HG03469 (cell line): Measurements from ENCODE around the gene ACR.
"Not testable (repeated sequence)": the region's sequence is repeated elsewhere in the genome, so short reads cannot be mapped to it uniquely, and the experiment has no call there.

ENCODE experiments used
- ATAC-seq: cut with Tn5 transposase; IDR thresholded peaks from one replicate; pipeline ENCODE4 v1.9.1; 2021; ENCODE audit warnings: mild to moderate bottlenecking, moderate library complexity, moderate number of reproducible peaks; ENCODE audit not compliant: unreplicated experiment

ACR gene

GRCh38 chr22:50730941-50731661, 6.9 kb upstream of the ACR start:
- no peak for ATAC-seq

- ATAC-seq = no peak
Observed at GRCh38 chr22:50731811-50732624, 6.0 kb upstream of the ACR start.

DNA sequence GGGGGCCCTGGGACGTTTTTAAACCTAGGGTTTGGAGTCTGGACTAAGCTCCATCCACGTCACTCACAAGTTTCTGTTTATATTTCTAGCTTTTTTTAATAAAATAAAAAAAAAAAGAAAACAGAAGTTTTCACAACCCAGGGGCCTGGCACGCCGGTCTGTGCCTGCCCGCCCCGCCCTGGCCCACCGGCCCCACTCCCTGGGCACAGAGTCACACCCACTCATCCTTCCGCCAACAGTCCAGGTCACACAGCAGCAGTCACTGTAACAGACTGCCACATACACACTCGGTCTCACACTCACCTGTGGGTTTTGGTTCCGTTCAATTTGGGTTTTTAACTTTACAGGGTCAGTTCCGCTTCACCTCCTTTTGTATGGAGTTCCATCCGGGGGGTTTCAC, 5.3 kb upstream of the ACR start:
- no peak for ATAC-seq

GRCh38 chr22:50733521-50734342, 4.3 kb upstream of the ACR start:
- ATAC-seq = no peak

- no peak for ATAC-seq
Observed at GRCh38 chr22:50734343-50734771, 3.6 kb upstream of the ACR start.

- no peak for ATAC-seq
Observed at GRCh38 chr22:50734986-50735738, 2.8 kb upstream of the ACR start.

DNA sequence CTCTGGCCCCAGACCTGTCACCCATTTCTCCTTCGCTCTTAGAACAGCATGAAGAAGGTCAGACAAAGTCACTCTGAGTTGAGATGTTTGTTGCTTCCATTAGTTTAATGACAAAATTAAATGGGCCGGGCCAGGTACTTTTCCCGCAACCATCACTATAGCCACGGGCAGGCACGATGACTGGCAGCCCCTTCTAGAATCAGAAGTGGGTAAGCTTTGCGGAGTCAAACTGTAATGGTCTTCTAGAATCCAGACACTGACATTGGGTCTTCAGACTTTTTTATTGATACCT, 2.3 kb upstream of the ACR start:
- ATAC-seq = no peak

- ATAC-seq = no peak
Observed at GRCh38 chr22:50738649-50739227, 734 bp downstream of the ACR start.

GRCh38 chr22:50739279-50739691, 1.3 kb downstream of the ACR start:
- no peak for ATAC-seq

GRCh38 chr22:50739894-50740293, 1.9 kb downstream of the ACR start:
- no peak for ATAC-seq

- not testable (repeated sequence) for ATAC-seq
Observed at GRCh38 chr22:50740714-50741113, 2.7 kb downstream of the ACR start.

DNA sequence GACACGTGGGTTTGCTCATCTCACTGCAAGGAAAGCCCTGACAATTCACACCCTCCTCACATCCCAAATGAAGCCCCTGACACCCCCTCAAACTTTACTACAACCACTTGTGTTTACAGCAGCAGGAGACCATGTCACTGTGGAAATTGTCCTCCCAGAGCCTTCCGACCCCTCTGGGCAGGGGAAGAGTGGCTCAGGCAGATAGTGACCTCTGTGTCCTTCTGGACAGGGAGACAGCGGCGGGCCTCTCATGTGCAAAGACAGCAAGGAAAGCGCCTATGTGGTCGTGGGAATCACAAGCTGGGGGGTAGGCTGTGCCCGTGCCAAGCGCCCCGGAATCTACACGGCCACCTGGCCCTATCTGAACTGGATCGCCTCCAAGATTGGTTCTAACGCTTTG, 6.4 kb downstream of the ACR start:
- not testable (repeated sequence) for ATAC-seq

GRCh38 chr22:50747521-50747920, 9.5 kb downstream of the ACR start:
- not testable (repeated sequence) for ATAC-seq

DNA sequence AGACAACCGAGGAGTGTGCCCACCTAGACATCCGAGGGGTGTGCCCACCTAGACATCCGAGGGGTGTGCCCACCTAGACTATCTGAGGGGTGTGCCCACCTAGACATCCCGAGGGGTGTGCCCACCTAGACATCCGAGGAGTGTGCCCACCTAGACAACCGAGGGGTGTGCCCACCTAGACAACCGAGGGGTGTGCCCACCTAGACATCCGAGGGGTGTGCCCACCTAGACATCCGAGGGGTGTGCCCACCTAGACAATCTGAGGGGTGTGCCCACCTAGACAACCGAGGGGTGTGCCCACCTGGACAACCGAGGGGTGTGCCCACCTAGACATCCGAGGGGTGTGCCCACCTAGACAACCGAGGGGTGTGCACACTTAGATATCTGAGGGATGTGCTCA, 10.6 kb downstream of the ACR start:
- not testable (repeated sequence) for ATAC-seq

GRCh38 chr22:50749302-50750074, 11.5 kb downstream of the ACR start:
- not testable (repeated sequence) for ATAC-seq

- not testable (repeated sequence) for ATAC-seq
Observed at GRCh38 chr22:50755251-50755650, 17.2 kb downstream of the ACR start.

- ATAC-seq = not testable (repeated sequence)
Observed at GRCh38 chr22:50756406-50756805, 18.4 kb downstream of the ACR start.

DNA sequence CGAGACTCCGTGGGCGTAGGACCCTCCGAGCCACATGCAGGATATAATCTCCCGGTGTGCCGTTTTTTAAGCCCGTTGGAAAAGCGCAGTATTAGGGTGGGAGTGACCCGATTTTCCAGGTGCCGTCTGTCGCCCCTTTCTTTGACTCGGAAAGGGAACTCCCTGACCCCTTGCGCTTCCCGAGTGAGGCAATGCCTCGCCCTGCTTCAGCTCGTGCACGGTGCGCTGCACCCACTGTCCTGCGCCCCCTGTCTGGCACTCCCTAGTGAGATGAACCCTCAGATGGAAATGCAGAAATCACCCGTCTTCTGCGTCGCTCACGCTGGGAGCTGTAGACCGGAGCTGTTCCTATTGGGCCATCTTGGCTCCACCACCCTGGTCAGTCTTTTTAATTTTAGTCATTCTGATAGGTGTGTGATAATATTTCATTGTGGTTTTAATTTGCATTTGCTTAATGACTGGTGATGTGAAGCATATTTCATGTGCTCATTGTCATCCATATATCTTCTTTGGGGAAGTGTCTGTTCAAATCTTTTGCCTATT, 19.0 kb downstream of the ACR start:
- ATAC-seq = not testable (repeated sequence)

DNA sequence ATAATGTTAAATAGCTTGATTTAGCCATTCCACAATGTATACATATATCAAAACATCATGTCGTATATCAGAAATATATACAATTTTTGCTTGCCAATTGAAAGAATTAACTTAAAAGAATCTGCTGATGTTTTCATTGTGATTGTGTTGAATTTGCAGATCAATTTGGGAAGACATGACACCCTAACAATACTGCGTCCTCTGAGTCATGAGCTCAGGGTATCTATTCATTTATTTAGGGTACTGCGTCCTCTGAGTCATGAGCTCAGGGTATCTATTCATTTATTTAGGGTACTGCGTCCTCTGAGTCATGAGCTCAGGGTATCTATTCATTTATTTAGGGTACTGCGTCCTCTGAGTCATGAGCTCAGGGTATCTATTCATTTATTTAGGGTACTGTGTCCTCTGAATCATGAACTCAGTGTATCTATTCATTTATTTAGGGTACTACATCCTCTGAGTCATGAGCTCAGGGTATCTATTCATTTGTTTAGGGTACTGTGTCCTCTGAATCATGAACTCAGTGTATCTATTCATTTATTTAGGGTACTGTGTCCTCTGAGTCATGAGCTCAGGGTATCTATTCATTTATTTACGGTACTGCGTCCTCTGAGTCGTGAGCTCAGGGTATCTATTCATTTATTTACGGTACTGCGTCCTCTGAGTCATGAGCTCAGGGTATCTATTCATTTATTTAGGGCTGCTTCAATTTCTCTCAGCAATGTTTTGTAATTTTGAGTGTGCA, 21.8 kb downstream of the ACR start:
- not testable (repeated sequence) for ATAC-seq
